ENCODE data around the gene ZNF518A. TPM values are rescaled to one million over a fixed set of nuclear protein-coding genes. Genes with fewer than 3 reads are reported as not detected.

ZNF518A gene
- total and polyA plus RNA-seq, 9 of the 15 experiments (the other 6 are each of a cell fraction or from before 2014, with no cell fraction given), result 6.3 to 30.0 (median 17.4) TPM

GRCh38 chr10:96201525-96201924 lies 71.4 kb downstream of the ZNF518A start:
- intact Hi-C loops (cut with micrococcal nuclease) (no loop called here), in situ Hi-C loops (cut with MboI) (no loop called here)
- FAIRE-seq (no peak), ATAC-seq (no peak), DNase-seq (ENCODE audit: extremely low read depth in 1 of 4, low spot score in 3 of 4) (no peak)
- no TSS peak for BruUV-seq (replicated peaks)
- WGBS (ENCODE audit: insufficient coverage, low coverage, missing lambda C conversion rate), result 0% methylated on average over 1 of the region's 1 CpG
- POLR2A ChIA-PET, result interaction anchor here (0.7 kb wide), 1 partner anchor 324 kb away, joined by 3 read pairs; no protein-coding TSS in a partner anchor
- Histone ChIP-seq H3K4me2 (ENCODE audit: insufficient read depth, low read length) (no peak overlapping the region), H3K9me1 (ENCODE audit: control insufficient read depth, insufficient read depth, low read length) (no peaks in the 10 kb centered on the region), H3K9ac (ENCODE audit: insufficient read depth in 1 of 2, low read depth in 2 of 2, low read length in 2 of 2) (no peak overlapping the region), H3K4me3 (no peak overlapping the region), H3K36me3 (ENCODE audit: control insufficient read depth, insufficient read depth, low read length) (no peaks in the 10 kb centered on the region), H3K9me3 (replicated peaks; ENCODE audit: control insufficient read depth, insufficient read depth, low read depth, low read length) (no peaks in the 10 kb centered on the region), H3K27me3 (ENCODE audit: control insufficient read depth in 2 of 2, insufficient read depth in 2 of 2, low read length in 2 of 2) (peaks cover 0 to 9% of the 10 kb centered on the region in 2 experiments; a peak in 2 of 5 replicates), H4K20me1 (replicated peaks; ENCODE audit: control insufficient read depth, insufficient read depth, low read length) (no peaks in the 10 kb centered on the region), H3K27ac (ENCODE audit: extremely low read depth, low read depth, low read length) (no peak overlapping the region), H2AFZ (ENCODE audit: low read depth, low read length) (no peak overlapping the region), H3K79me2 (ENCODE audit: control insufficient read depth, insufficient read depth, low read length) (no peaks in the 10 kb centered on the region), H3K4me1 (replicated peaks in 1 of 2; ENCODE audit: control insufficient read depth in 2 of 2, insufficient read depth in 2 of 2, low read length in 2 of 2) (no peaks in the 10 kb centered on the region; a peak in 1 of 5 replicates)
- TF ChIP-seq ZNF24 (IDR thresholded peaks at IDR 0.05) (peak; percentile 78), HNRNPUL1 (IDR thresholded peaks at IDR 0.05; ENCODE audit: low read length) (no peak)
- CTCF ChIA-PET (ENCODE audit: low intra/inter-chr PET ratio), result no interaction called here

DNA sequence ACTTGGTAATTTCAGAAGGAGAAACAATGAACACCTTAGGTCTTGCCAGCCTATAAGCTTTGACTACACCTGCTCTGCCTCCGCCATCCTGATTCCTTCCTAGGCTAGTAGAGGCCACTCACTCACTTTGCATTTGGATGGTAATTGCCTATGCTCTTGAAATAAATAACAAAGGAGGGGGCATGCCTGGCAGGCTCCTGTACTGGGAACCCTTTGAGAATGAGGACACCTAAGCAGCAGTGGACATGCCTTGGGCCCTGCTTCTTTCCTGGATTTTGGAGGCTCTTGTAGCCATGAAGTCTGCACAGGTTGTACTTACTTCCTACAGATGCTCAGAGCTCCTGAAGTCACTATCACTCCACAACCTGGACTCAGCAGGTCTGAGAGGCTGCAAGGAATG lies 75.5 kb downstream of the ZNF518A start:
- 0% methylated on average over 1 of the region's 1 CpG for WGBS (ENCODE audit: insufficient coverage, low coverage, missing lambda C conversion rate)
- TF ChIP-seq ERF (CRISPR knock-in tag; IDR thresholded peaks at IDR 0.05) (no peak), SNIP1 (IDR thresholded peaks at IDR 0.05; ENCODE audit: low read depth) (no peak), MAFK (IDR thresholded peaks at IDR 0.05; ENCODE audit: low read length) (no peak)
- TF ChIP-seq, protein P1, sequence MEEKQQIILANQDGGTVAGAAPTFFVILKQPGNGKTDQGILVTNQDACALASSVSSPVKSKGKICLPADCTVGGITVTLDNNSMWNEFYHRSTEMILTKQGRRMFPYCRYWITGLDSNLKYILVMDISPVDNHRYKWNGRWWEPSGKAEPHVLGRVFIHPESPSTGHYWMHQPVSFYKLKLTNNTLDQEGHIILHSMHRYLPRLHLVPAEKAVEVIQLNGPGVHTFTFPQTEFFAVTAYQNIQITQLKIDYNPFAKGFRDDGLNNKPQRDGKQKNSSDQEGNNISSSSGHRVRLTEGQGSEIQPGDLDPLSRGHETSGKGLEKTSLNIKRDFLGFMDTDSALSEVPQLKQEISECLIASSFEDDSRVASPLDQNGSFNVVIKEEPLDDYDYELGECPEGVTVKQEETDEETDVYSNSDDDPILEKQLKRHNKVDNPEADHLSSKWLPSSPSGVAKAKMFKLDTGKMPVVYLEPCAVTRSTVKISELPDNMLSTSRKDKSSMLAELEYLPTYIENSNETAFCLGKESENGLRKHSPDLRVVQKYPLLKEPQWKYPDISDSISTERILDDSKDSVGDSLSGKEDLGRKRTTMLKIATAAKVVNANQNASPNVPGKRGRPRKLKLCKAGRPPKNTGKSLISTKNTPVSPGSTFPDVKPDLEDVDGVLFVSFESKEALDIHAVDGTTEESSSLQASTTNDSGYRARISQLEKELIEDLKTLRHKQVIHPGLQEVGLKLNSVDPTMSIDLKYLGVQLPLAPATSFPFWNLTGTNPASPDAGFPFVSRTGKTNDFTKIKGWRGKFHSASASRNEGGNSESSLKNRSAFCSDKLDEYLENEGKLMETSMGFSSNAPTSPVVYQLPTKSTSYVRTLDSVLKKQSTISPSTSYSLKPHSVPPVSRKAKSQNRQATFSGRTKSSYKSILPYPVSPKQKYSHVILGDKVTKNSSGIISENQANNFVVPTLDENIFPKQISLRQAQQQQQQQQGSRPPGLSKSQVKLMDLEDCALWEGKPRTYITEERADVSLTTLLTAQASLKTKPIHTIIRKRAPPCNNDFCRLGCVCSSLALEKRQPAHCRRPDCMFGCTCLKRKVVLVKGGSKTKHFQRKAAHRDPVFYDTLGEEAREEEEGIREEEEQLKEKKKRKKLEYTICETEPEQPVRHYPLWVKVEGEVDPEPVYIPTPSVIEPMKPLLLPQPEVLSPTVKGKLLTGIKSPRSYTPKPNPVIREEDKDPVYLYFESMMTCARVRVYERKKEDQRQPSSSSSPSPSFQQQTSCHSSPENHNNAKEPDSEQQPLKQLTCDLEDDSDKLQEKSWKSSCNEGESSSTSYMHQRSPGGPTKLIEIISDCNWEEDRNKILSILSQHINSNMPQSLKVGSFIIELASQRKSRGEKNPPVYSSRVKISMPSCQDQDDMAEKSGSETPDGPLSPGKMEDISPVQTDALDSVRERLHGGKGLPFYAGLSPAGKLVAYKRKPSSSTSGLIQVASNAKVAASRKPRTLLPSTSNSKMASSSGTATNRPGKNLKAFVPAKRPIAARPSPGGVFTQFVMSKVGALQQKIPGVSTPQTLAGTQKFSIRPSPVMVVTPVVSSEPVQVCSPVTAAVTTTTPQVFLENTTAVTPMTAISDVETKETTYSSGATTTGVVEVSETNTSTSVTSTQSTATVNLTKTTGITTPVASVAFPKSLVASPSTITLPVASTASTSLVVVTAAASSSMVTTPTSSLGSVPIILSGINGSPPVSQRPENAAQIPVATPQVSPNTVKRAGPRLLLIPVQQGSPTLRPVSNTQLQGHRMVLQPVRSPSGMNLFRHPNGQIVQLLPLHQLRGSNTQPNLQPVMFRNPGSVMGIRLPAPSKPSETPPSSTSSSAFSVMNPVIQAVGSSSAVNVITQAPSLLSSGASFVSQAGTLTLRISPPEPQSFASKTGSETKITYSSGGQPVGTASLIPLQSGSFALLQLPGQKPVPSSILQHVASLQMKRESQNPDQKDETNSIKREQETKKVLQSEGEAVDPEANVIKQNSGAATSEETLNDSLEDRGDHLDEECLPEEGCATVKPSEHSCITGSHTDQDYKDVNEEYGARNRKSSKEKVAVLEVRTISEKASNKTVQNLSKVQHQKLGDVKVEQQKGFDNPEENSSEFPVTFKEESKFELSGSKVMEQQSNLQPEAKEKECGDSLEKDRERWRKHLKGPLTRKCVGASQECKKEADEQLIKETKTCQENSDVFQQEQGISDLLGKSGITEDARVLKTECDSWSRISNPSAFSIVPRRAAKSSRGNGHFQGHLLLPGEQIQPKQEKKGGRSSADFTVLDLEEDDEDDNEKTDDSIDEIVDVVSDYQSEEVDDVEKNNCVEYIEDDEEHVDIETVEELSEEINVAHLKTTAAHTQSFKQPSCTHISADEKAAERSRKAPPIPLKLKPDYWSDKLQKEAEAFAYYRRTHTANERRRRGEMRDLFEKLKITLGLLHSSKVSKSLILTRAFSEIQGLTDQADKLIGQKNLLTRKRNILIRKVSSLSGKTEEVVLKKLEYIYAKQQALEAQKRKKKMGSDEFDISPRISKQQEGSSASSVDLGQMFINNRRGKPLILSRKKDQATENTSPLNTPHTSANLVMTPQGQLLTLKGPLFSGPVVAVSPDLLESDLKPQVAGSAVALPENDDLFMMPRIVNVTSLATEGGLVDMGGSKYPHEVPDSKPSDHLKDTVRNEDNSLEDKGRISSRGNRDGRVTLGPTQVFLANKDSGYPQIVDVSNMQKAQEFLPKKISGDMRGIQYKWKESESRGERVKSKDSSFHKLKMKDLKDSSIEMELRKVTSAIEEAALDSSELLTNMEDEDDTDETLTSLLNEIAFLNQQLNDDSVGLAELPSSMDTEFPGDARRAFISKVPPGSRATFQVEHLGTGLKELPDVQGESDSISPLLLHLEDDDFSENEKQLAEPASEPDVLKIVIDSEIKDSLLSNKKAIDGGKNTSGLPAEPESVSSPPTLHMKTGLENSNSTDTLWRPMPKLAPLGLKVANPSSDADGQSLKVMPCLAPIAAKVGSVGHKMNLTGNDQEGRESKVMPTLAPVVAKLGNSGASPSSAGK (IDR thresholded peaks at IDR 0.05), result no peak

More for the DNA sequence above, 75.5 kb downstream of the ZNF518A start:
- FAIRE-seq, result no peak
- DNase-seq (ENCODE audit: extremely low read depth in 1 of 4, low spot score in 3 of 4), result no peak
- no peaks in the 10 kb centered on the region for H3K4me1 ChIP-seq (replicated peaks in 1 of 2; ENCODE audit: control insufficient read depth in 2 of 2, insufficient read depth in 2 of 2, low read length in 2 of 2)
- ChIA-PET CTCF (ENCODE audit: low intra/inter-chr PET ratio) (no interaction called here), POLR2A (no interaction called here)
- no TSS peak for BruUV-seq (replicated peaks)
- H3K9me3 ChIP-seq (replicated peaks; ENCODE audit: control insufficient read depth, insufficient read depth, low read depth, low read length), result no peaks in the 10 kb centered on the region
- H4K20me1 ChIP-seq (replicated peaks; ENCODE audit: control insufficient read depth, insufficient read depth, low read length), result no peaks in the 10 kb centered on the region
- no peaks in the 10 kb centered on the region for H3K36me3 ChIP-seq (ENCODE audit: control insufficient read depth, insufficient read depth, low read length)
- no peak overlapping the region for H3K9ac ChIP-seq (ENCODE audit: insufficient read depth in 1 of 2, low read depth in 2 of 2, low read length in 2 of 2)
- intact Hi-C loops (cut with micrococcal nuclease), result no loop called here
- no peak overlapping the region for H3K4me2 ChIP-seq (ENCODE audit: insufficient read depth, low read length)
- no peak for ATAC-seq
- H3K9me1 ChIP-seq (ENCODE audit: control insufficient read depth, insufficient read depth, low read length), result no peaks in the 10 kb centered on the region
- no peak overlapping the region for H2AFZ ChIP-seq (ENCODE audit: low read depth, low read length)
- no peak overlapping the region for H3K27ac ChIP-seq (ENCODE audit: extremely low read depth, low read depth, low read length)
- H3K27me3 ChIP-seq (ENCODE audit: control insufficient read depth in 2 of 2, insufficient read depth in 2 of 2, low read length in 2 of 2), result peaks cover 0 to 26% of the 10 kb centered on the region in 2 experiments; a peak in 3 of 5 replicates
- H3K4me3 ChIP-seq, result no peak overlapping the region
- in situ Hi-C loops (cut with MboI), result no loop called here
- no peaks in the 10 kb centered on the region for H3K79me2 ChIP-seq (ENCODE audit: control insufficient read depth, insufficient read depth, low read length)
